A204.1 (cell line): ENCODE measurements around the gene VDR.
"Not testable (repeated sequence)": the region's sequence is repeated elsewhere in the genome, so short reads cannot be mapped to it uniquely, and the experiment has no call there.

Experiments
- FAIRE-seq: peaks from 2 replicates; lab custom pipeline; 2012; peaks lifted over from hg19 to GRCh38; lab: Jason Lieb, UNC

VDR gene

GRCh38 chr12:47828008-47828975 lies 76.5 kb downstream of the VDR start:
- no peak for FAIRE-seq

GRCh38 chr12:47825173-47825639 lies 79.6 kb downstream of the VDR start:
- no peak for FAIRE-seq

GRCh38 chr12:47824635-47825034 lies 80.2 kb downstream of the VDR start:
- no peak for FAIRE-seq

- no peak for FAIRE-seq
Observed at GRCh38 chr12:47824198-47824597, 80.6 kb downstream of the VDR start.

- no peak for FAIRE-seq
Observed at GRCh38 chr12:47823422-47824086, 81.2 kb downstream of the VDR start.

- FAIRE-seq, result no peak
Observed at GRCh38 chr12:47822863-47823262, 81.9 kb downstream of the VDR start.

- no peak for FAIRE-seq
Observed at GRCh38 chr12:47822401-47822800, 82.4 kb downstream of the VDR start.

GRCh38 chr12:47821346-47821706 lies 83.5 kb downstream of the VDR start:
- no peak for FAIRE-seq

- FAIRE-seq, result no peak
Observed at GRCh38 chr12:47820631-47821345, 84.0 kb downstream of the VDR start.

GRCh38 chr12:47819896-47820630 lies 84.7 kb downstream of the VDR start, which contains the start of gene HDAC7:
Gene HDAC7 (minus strand): TSS chr12:47819903. CDS start chr12:47819785, 118 bp downstream.
- no peak for FAIRE-seq

- no peak for FAIRE-seq
Observed at GRCh38 chr12:47819138-47819895, 85.5 kb downstream of the VDR start.

GRCh38 chr12:47818467-47819137 lies 86.2 kb downstream of the VDR start:
- FAIRE-seq, result no peak

GRCh38 chr12:47818007-47818376 lies 86.8 kb downstream of the VDR start:
- FAIRE-seq, result no peak

- no peak for FAIRE-seq
Observed at GRCh38 chr12:47817272-47818006, 87.4 kb downstream of the VDR start.

GRCh38 chr12:47816403-47817271 lies 88.2 kb downstream of the VDR start:
- FAIRE-seq, result no peak

- FAIRE-seq, result not testable (repeated sequence)
Observed at GRCh38 chr12:47815447-47815846, 89.3 kb downstream of the VDR start.

GRCh38 chr12:47814539-47815170 lies 90.1 kb downstream of the VDR start:
- FAIRE-seq, result no peak

GRCh38 chr12:47813511-47814196 lies 91.1 kb downstream of the VDR start:
- no peak for FAIRE-seq
